ENCODE results near the gene ANKRD53.

Gene ANKRD53

DNA sequence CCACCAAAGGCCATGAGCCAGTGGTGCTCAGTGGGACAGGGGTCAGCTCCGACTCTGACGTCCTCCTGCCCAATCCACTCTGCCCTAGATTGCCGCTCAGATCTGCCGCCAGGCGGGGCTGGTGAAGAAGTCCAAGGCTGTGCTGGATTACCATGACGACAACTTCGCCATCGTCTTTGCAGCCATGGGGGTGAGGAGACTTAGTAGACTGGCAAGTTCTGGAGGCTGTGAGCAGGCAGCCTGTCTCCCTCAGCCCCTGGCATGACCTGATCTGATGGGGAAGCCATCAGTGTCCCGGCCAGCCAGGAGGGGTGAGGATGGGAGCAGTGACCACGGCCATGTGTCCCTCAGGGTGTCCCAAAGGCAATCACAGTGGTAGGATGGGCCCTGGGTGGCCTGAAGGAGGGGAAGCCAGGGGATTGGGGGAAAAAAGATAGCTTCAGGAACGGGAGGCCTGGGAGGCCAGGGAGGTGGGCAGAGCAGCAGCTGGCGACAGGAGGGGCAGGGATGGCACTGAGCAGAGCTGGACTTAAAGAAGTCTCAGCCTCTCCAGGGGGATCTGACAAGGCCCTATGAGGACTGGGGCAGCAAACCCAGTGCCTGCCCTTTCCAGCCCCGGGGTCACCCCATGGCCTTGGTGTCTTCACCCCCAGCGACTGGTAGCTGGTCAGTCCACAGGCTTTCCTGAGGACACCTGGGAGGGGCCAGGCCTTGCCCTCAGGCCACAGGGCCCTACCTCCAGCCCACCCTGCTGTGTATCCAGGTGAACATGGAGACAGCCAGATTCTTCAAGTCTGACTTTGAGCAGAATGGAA, 17.4 kb upstream of the ANKRD53 start:
- TF ChIP-seq SIN3A (IDR thresholded peaks at IDR 0.05; ENCODE audit: borderline replicate concordance, insufficient read depth, low read length) (no peak), POLR2AphosphoS5 (IDR thresholded peaks at IDR 0.05; ENCODE audit: low read depth, low read length) (no peak), REST (IDR thresholded peaks at IDR 0.05; ENCODE audit: insufficient read depth in 1 of 2, low read depth in 2 of 2, low read length in 2 of 2) (no peak)

DNA sequence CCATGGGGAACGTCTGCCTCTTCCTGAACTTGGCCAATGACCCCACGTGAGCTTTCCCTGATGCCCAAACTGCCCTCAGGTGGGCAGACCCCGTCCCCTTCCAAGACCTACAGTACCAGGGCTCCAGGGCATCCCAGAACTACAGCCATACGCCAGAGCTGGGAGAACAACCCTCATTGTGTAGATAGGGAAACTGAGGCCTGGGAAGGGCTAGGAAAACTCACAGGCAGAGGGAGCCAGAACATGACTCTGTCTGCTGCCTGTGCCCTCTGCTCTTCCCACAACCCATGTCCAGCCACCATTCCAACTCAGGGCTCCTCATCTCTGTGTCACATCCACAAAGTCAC, 16.8 kb upstream of the ANKRD53 start:
- TF ChIP-seq TAF1 (IDR thresholded peaks at IDR 0.05; ENCODE audit: borderline replicate concordance, insufficient read depth, low read length) (no peak), POLR2AphosphoS5 (IDR thresholded peaks at IDR 0.05; ENCODE audit: low read depth, low read length) (no peak), FOXP2 (optimal IDR thresholded peaks at IDR 0.05; ENCODE audit: borderline replicate concordance, extremely low read depth, extremely low read length, insufficient read depth) (no peak), REST (IDR thresholded peaks at IDR 0.05; ENCODE audit: insufficient read depth in 1 of 2, low read depth in 2 of 2, low read length in 2 of 2) (no peak)

- no peak for TF ChIP-seq TAF1 (IDR thresholded peaks at IDR 0.05; ENCODE audit: borderline replicate concordance, insufficient read depth, low read length)
- no peak for TF ChIP-seq SIN3A (IDR thresholded peaks at IDR 0.05; ENCODE audit: borderline replicate concordance, insufficient read depth, low read length)
- TF ChIP-seq POLR2AphosphoS5 (IDR thresholded peaks at IDR 0.05; ENCODE audit: low read depth, low read length) = no peak
- TF ChIP-seq FOXP2 (optimal IDR thresholded peaks at IDR 0.05; ENCODE audit: borderline replicate concordance, extremely low read depth, extremely low read length, insufficient read depth) = no peak
Measured at GRCh38 chr2:70962211-70962884, 16.1 kb upstream of the ANKRD53 start.

- no peak for TF ChIP-seq TAF1 (IDR thresholded peaks at IDR 0.05; ENCODE audit: borderline replicate concordance, insufficient read depth, low read length)
- TF ChIP-seq POLR2AphosphoS5 (IDR thresholded peaks at IDR 0.05; ENCODE audit: low read depth, low read length) = no peak
- no peak for TF ChIP-seq REST (IDR thresholded peaks at IDR 0.05; ENCODE audit: insufficient read depth in 1 of 2, low read depth in 2 of 2, low read length in 2 of 2)
- TF ChIP-seq SIN3A (IDR thresholded peaks at IDR 0.05; ENCODE audit: borderline replicate concordance, insufficient read depth, low read length) = no peak
- TF ChIP-seq FOXP2 (optimal IDR thresholded peaks at IDR 0.05; ENCODE audit: borderline replicate concordance, extremely low read depth, extremely low read length, insufficient read depth) = no peak
Measured at GRCh38 chr2:70962885-70963878, 15.2 kb upstream of the ANKRD53 start.

- no peak for TF ChIP-seq POLR2AphosphoS5 (IDR thresholded peaks at IDR 0.05; ENCODE audit: low read depth, low read length)
- no peak for TF ChIP-seq SIN3A (IDR thresholded peaks at IDR 0.05; ENCODE audit: borderline replicate concordance, insufficient read depth, low read length)
- TF ChIP-seq FOXP2 (optimal IDR thresholded peaks at IDR 0.05; ENCODE audit: borderline replicate concordance, extremely low read depth, extremely low read length, insufficient read depth) = no peak
- no peak for TF ChIP-seq REST (IDR thresholded peaks at IDR 0.05; ENCODE audit: insufficient read depth in 1 of 2, low read depth in 2 of 2, low read length in 2 of 2)
- TF ChIP-seq TAF1 (IDR thresholded peaks at IDR 0.05; ENCODE audit: borderline replicate concordance, insufficient read depth, low read length) = no peak
Measured at GRCh38 chr2:70964133-70964532, 14.3 kb upstream of the ANKRD53 start.

Measured in PFSK-1 (cell line).